PFSK-1 (cell line): ENCODE results near the gene NLGN2.

ENCODE experiments used
- POLR2AphosphoS5 ChIP-seq: IDR thresholded peaks from 2 replicates; pipeline ENCODE4 v1.6.1; 2012; ENCODE audit warnings: low read depth, mild to moderate bottlenecking, control low read depth, low read length, moderate library complexity
- REST ChIP-seq, 2 experiments: IDR thresholded peaks; 2 replicates each; pipeline versions ENCODE4 v1.6.1 to v1.8.0; 2011 to 2012; ENCODE audit warnings: low read depth in 2 of 2, low read length in 2 of 2, control low read depth in 1 of 2, inconsistent platforms in 1 of 2, mild to moderate bottlenecking in 1 of 2, moderate library complexity in 1 of 2; ENCODE audit not compliant: insufficient read depth in 1 of 2
- TAF1 ChIP-seq: IDR thresholded peaks from 2 replicates; pipeline ENCODE4 v1.6.1; 2012; ENCODE audit warnings: low read length, control low read depth, borderline replicate concordance; ENCODE audit not compliant: insufficient read depth

- TF ChIP-seq REST (IDR thresholded peaks at IDR 0.05; ENCODE audit: insufficient read depth in 1 of 2, low read depth in 2 of 2, low read length in 2 of 2) (no peak), TAF1 (no peak), POLR2AphosphoS5 (no peak)
Observed at GRCh38 chr17:7445619-7445968, 37.9 kb downstream of the NLGN2 start.
